8988T (cell line): ENCODE measurements around the gene SNAPC3.

Experiments used
- DNase-seq: peaks from one replicate; pipeline ENCODE4 v3.0.0; 2011

SNAPC3 gene

DNA sequence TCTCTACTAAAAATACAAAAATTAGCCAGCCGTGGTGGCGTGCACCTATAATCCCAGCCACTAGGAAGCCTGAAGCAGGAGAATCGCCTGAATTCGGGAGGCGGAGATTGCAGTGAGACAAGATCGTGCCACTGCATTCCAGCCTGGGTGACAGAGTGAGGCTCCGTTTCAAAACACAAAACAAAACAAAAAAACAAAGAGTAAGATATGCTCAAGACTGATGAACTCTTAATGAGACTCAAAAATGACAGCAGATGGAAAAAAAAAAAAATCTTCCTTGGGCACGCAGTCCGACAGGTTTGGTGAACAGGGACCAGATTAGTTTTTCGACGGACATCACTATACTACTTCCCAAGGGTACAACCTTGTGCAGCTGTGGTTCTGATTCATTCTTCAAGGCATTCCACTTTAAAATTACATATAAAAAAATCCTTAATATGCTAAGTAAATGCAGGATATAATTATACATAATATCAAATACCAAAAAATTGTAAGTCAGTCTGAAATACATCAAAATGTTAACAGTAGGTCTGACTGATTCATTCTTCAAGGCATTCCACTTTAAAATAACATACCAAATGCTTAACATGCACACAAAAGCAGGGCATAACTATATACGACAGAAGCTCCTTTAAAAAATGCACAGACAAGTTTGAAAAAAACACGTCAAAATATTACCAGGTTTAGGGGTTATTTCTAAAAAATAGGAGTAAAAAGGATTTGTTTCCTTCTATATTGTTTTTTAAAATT is 75.7 kb downstream of the SNAPC3 start:
- DNase-seq = no peak

GRCh38 chr9:15499139-15499538 is 76.5 kb downstream of the SNAPC3 start:
- no peak for DNase-seq

DNA sequence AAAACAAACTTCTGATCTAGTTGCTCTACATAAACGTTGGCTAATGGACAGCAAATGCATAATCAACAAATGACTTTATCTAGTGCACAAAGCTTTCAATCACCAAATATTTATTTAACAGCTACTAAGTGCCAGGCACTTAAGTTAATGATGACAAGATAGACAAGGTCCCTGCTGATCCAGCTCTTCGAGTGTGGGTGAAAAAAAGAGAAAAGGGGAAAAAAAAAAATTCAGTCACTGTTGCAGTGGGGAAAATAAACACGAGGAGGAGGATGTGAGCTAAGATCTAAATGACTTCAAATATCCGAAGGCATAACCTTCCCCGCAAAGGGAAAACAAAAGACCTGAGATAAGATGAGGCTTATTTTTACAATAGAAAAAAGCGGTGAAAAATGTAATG is 78.5 kb downstream of the SNAPC3 start:
- no peak for DNase-seq

GRCh38 chr9:15501803-15502202 is 79.1 kb downstream of the SNAPC3 start:
- no peak for DNase-seq

- no peak for DNase-seq
Observed at GRCh38 chr9:15505921-15506320, 83.2 kb downstream of the SNAPC3 start.

GRCh38 chr9:15509931-15510788 is 87.5 kb downstream of the SNAPC3 start:
- no peak for DNase-seq

GRCh38 chr9:15510789-15511575 is 88.3 kb downstream of the SNAPC3 start, which contains the start of gene PSIP1:
TSS of gene PSIP1 (minus strand) at chr9:15510970. CDS start at chr9:15510188, 782 bp downstream.
- DNase-seq = no peak
